GM23338 (cell line): ENCODE results near the gene GRIN2C.

Experiments used
- CREB1 ChIP-seq: fragments of 250-450 bp; sonication (Bioruptor Pico); IDR thresholded peaks from 2 replicates; pipeline ENCODE4 v1.5.0; 2020; ENCODE audit warnings: low read depth, mild to moderate bottlenecking, moderate library complexity
- CTCF ChIP-seq, 2 experiments: fragments of 200-600 bp in 1 of 2; sonication (generic) in 1 of 2; conservative IDR thresholded peaks; 2 replicates each; pipeline versions ENCODE4 v1.5.1 to v1.6.1; 2016 to 2017; ENCODE audit warnings: antibody characterized with exemption in 2 of 2, low read depth in 2 of 2, mild to moderate bottlenecking in 2 of 2, moderate library complexity in 1 of 2
- ETS1 ChIP-seq: IDR thresholded peaks from 2 replicates; pipeline ENCODE4 v1.6.1; 2016; ENCODE audit warnings: antibody characterized with exemption
- EZH2 ChIP-seq: fragments of 200-600 bp; sonication (generic); IDR thresholded peaks from one replicate; pipeline ENCODE4 v1.8.0; 2017; ENCODE audit warnings: antibody characterized with exemption, mild to moderate bottlenecking, low read depth; ENCODE audit not compliant: unreplicated experiment
- EZH2phosphoT487 ChIP-seq: fragments of 200-600 bp; sonication (generic); IDR thresholded peaks from one replicate; pipeline ENCODE4 v1.8.1; 2018; ENCODE audit warnings: antibody characterized with exemption; ENCODE audit not compliant: unreplicated experiment
- JUNB ChIP-seq: IDR thresholded peaks from one replicate; pipeline ENCODE4 v1.6.1; 2016; ENCODE audit warnings: antibody characterized with exemption; ENCODE audit not compliant: unreplicated experiment
- POLR2AphosphoS5 ChIP-seq: IDR thresholded peaks from 2 replicates; pipeline ENCODE4 v1.6.1; 2016; ENCODE audit warnings: antibody characterized with exemption, low read depth
- REST ChIP-seq: IDR thresholded peaks from one replicate; pipeline ENCODE4 v1.6.1; 2018; ENCODE audit warnings: antibody characterized with exemption; ENCODE audit not compliant: unreplicated experiment
- STAT1 ChIP-seq: IDR thresholded peaks from one replicate; pipeline ENCODE4 v1.6.1; 2016; ENCODE audit warnings: antibody characterized with exemption; ENCODE audit not compliant: unreplicated experiment
- ZNF114 ChIP-seq: fragments of 250-450 bp; sonication (Bioruptor Pico); IDR thresholded peaks from 2 replicates; pipeline ENCODE4 v1.5.0; 2020; ENCODE audit warnings: mild to moderate bottlenecking, moderate library complexity
- ZNF331 ChIP-seq: fragments of 250-450 bp; sonication (Bioruptor Pico); IDR thresholded peaks from 2 replicates; pipeline ENCODE4 v1.5.0; 2020; ENCODE audit warnings: low read depth, mild to moderate bottlenecking, moderate library complexity
- ZNF462 ChIP-seq: fragments of 250-450 bp; sonication (Bioruptor Pico); IDR thresholded peaks from 2 replicates; pipeline ENCODE4 v1.5.0; 2020; ENCODE audit warnings: mild to moderate bottlenecking, moderate library complexity

GRCh38 chr17:74801896-74802295 lies 57.8 kb downstream of the GRIN2C start:
- TF ChIP-seq CTCF (conservative IDR thresholded peaks at IDR 0.05; ENCODE audit: low read depth in 2 of 2) (no peak), ZNF331 (CRISPR knock-in tag) (no peak), EZH2 (no peak), EZH2phosphoT487 (no peak), ZNF114 (CRISPR knock-in tag) (no peak), CREB1 (no peak), STAT1 (no peak), REST (no peak), POLR2AphosphoS5 (no peak), ZNF462 (CRISPR knock-in tag) (no peak), ETS1 (no peak), JUNB (no peak)
